ENCODE data around the gene TAF10. TPM values are rescaled to one million over a fixed set of nuclear protein-coding genes. Genes with fewer than 3 reads are reported as not detected.

The TAF10 gene
- polyA plus RNA-seq, 1 of the 3 experiments (the other 2 are of a cell fraction): 213 TPM

- H3K9me2 ChIP-seq: no peaks in the 10 kb centered on the region
- DNase-seq: no peak
- H3K36me3 ChIP-seq (replicated peaks in 1 of 2; ENCODE audit: control insufficient read depth in 1 of 2, insufficient read depth in 2 of 2, low read length in 1 of 2): peaks cover 0 to 19% of the 10 kb centered on the region in 2 experiments
- CTCF ChIA-PET: no interaction called here
- no peaks in the 10 kb centered on the region for H3K4me1 ChIP-seq (ENCODE audit: control insufficient read depth in 1 of 2, insufficient read depth in 2 of 2, low read depth in 1 of 2, low read length in 1 of 2)
- H3F3A ChIP-seq (replicated peaks; ENCODE audit: insufficient read depth): no peaks in the 10 kb centered on the region
- POLR2A ChIA-PET: no interaction called here
- no peaks in the 10 kb centered on the region for H4K20me1 ChIP-seq (ENCODE audit: insufficient read depth)
- H3K9me3 ChIP-seq: no peaks in the 10 kb centered on the region
- no peak overlapping the region for H2AFZ ChIP-seq (ENCODE audit: low read depth)
- no peak overlapping the region for H3K9ac ChIP-seq
- WGBS (ENCODE audit: low lambda C conversion rate): 85% methylated on average over 12 of the region's 17 CpGs
- no peak overlapping the region for H3K4me2 ChIP-seq
- TF ChIP-seq TCF12 (IDR thresholded peaks at IDR 0.05) (no peak), POLR2AphosphoS5 (IDR thresholded peaks at IDR 0.05; ENCODE audit: low read depth, low read length) (no peak), USF2 (IDR thresholded peaks at IDR 0.05; ENCODE audit: borderline replicate concordance, low read depth, low read length) (no peak), RCOR1 (IDR thresholded peaks at IDR 0.05; ENCODE audit: low read length) (no peak), USF1 (IDR thresholded peaks at IDR 0.05; ENCODE audit: borderline replicate concordance, low read depth) (no peak), EZH2phosphoT487 (IDR thresholded peaks at IDR 0.05; ENCODE audit: borderline replicate concordance, low read depth) (no peak), RXRA (IDR thresholded peaks at IDR 0.05; ENCODE audit: borderline replicate concordance, low read depth) (no peak), TEAD4 (IDR thresholded peaks at IDR 0.05; ENCODE audit: borderline replicate concordance, insufficient read depth) (no peak), SMC3 (IDR thresholded peaks at IDR 0.05; ENCODE audit: low read depth, low read length) (no peak), FOSL2 (IDR thresholded peaks at IDR 0.05; ENCODE audit: borderline replicate concordance, low read depth) (no peak), MXI1 (IDR thresholded peaks at IDR 0.05; ENCODE audit: low read depth, low read length) (no peak), REST (IDR thresholded peaks at IDR 0.05; ENCODE audit: low read depth, low read length) (no peak), CHD2 (IDR thresholded peaks at IDR 0.05; ENCODE audit: low read length, partially characterized antibody) (no peak), ZBTB33 (IDR thresholded peaks at IDR 0.05; ENCODE audit: borderline replicate concordance, low read depth) (no peak), EP300 (IDR thresholded peaks at IDR 0.05; ENCODE audit: borderline replicate concordance in 1 of 2, low read depth in 1 of 2, low read length in 1 of 2) (no peak), GABPA (IDR thresholded peaks at IDR 0.05; ENCODE audit: low read depth) (no peak), GATA2 (CRISPR knock-in tag; IDR thresholded peaks at IDR 0.05) (no peak), MAX (IDR thresholded peaks at IDR 0.05; ENCODE audit: low read depth) (no peak), ELF1 (IDR thresholded peaks at IDR 0.05) (no peak)
- no peak overlapping the region for H3K4me3 ChIP-seq (ENCODE audit: low read depth in 2 of 2, low read length in 1 of 2)
- H3K27ac ChIP-seq (ENCODE audit: low read depth in 2 of 2, low read length in 1 of 2): no peak overlapping the region
- H3K27me3 ChIP-seq (ENCODE audit: insufficient read depth): no peaks in the 10 kb centered on the region
- no peaks in the 10 kb centered on the region for H3K79me2 ChIP-seq (ENCODE audit: insufficient read depth)
Observed at GRCh38 chr11:6625832-6626420, 13.9 kb upstream of the TAF10 start.

All from SK-N-SH (cell line).